ENCODE measurements around the gene GIPR.

The GIPR gene

GRCh38 chr19:45646345-45646698 lies 21.7 kb upstream of the GIPR start:
- Histone ChIP-seq H3K9ac (ENCODE audit: low read length in 2 of 2) (no peak overlapping the region), H3K9me3 (ENCODE audit: control insufficient read depth in 2 of 2, low read length in 2 of 2) (no peaks in the 10 kb centered on the region), H3K4me3 (ENCODE audit: low read length in 2 of 2) (peak overlapping the region in 1 of 2 donors; percentile 4), H3K36me3 (ENCODE audit: control insufficient read depth in 2 of 2, insufficient read depth in 2 of 2, low read length in 2 of 2) (no peaks in the 10 kb centered on the region), H3K27me3 (ENCODE audit: control insufficient read depth in 1 of 2, insufficient read depth in 2 of 2, low read length in 2 of 2) (peaks cover 25 to 50% of the 10 kb centered on the region in 2 donors), H3K27ac (ENCODE audit: low read length) (no peak overlapping the region), H3K4me1 (ENCODE audit: control insufficient read depth, insufficient read depth, low read length) (peaks cover 26% of the 10 kb centered on the region)

DNA sequence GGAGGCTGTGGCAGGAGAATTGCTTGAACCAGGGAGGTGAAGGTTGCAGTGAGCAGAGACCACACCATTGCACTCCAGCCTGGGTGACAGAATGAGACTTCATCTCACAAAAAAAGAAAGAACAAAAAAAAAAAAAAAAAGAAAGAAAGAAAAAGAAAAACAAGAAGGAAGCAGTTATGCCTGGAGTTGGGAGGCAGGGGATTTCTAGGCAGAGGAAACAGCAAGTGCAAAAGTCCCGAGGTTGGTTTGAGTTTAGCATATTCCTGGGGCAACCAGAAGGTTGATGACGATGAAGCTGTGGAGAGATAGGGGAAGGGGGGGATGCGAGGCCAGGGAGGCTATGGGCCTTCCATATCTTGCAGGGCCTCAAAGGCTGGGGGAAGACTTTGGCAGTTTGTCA lies 17.3 kb upstream of the GIPR start:
- H3K27me3 ChIP-seq (ENCODE audit: control insufficient read depth in 1 of 2, insufficient read depth in 2 of 2, low read length in 2 of 2): peaks cover 7 to 11% of the 10 kb centered on the region in 2 donors
- H3K9me3 ChIP-seq (ENCODE audit: control insufficient read depth in 2 of 2, low read length in 2 of 2): no peaks in the 10 kb centered on the region
- no peaks in the 10 kb centered on the region for H3K36me3 ChIP-seq (ENCODE audit: control insufficient read depth in 2 of 2, insufficient read depth in 2 of 2, low read length in 2 of 2)
- no peak overlapping the region for H3K9ac ChIP-seq (ENCODE audit: low read length in 2 of 2)
- H3K4me3 ChIP-seq (ENCODE audit: low read length in 2 of 2): no peak overlapping the region
- H3K27ac ChIP-seq (ENCODE audit: low read length): no peak overlapping the region
- H3K4me1 ChIP-seq (ENCODE audit: control insufficient read depth, insufficient read depth, low read length): peaks cover 4% of the 10 kb centered on the region

DNA sequence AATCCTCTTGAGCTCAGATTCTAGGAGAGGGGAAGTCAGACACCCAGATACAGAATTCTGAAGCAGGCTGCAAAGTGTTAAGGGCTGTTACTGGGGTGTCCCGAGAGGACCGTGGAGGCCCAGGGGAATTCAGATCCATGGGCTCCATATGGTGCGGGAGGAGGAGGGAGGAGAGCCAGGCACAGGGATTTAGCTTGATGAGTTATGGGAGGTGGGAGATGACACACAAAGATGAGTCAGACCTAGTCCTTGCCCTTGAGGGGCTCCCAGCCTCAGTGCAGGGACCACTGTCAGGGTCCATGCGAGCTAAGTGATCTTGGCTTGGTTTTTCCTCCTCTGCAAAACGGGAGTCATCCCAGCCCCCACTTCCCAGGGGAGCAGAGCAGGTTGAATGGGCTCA lies 14.4 kb upstream of the GIPR start:
- Histone ChIP-seq H3K4me1 (ENCODE audit: control insufficient read depth, insufficient read depth, low read length) (no peaks in the 10 kb centered on the region), H3K9ac (ENCODE audit: low read length in 2 of 2) (no peak overlapping the region), H3K4me3 (ENCODE audit: low read length in 2 of 2) (no peak overlapping the region), H3K36me3 (ENCODE audit: control insufficient read depth in 2 of 2, insufficient read depth in 2 of 2, low read length in 2 of 2) (no peaks in the 10 kb centered on the region), H3K9me3 (ENCODE audit: control insufficient read depth in 2 of 2, low read length in 2 of 2) (no peaks in the 10 kb centered on the region), H3K27me3 (ENCODE audit: control insufficient read depth in 1 of 2, insufficient read depth in 2 of 2, low read length in 2 of 2) (peaks cover 0 to 3% of the 10 kb centered on the region in 2 donors), H3K27ac (ENCODE audit: low read length) (no peak overlapping the region)

GRCh38 chr19:45655073-45655472 lies 12.9 kb upstream of the GIPR start:
- Histone ChIP-seq H3K27me3 (ENCODE audit: control insufficient read depth in 1 of 2, insufficient read depth in 2 of 2, low read length in 2 of 2) (peaks cover 8% of the 10 kb centered on the region in 2 donors), H3K36me3 (ENCODE audit: control insufficient read depth in 2 of 2, insufficient read depth in 2 of 2, low read length in 2 of 2) (no peaks in the 10 kb centered on the region), H3K27ac (ENCODE audit: low read length) (no peak overlapping the region), H3K4me3 (ENCODE audit: low read length in 2 of 2) (no peak overlapping the region), H3K9me3 (ENCODE audit: control insufficient read depth in 2 of 2, low read length in 2 of 2) (no peaks in the 10 kb centered on the region), H3K9ac (ENCODE audit: low read length in 2 of 2) (no peak overlapping the region), H3K4me1 (ENCODE audit: control insufficient read depth, insufficient read depth, low read length) (no peaks in the 10 kb centered on the region)

- H3K9ac ChIP-seq (ENCODE audit: low read length in 2 of 2): no peak overlapping the region
These were observed 10.4 kb upstream of the GIPR start for GRCh38 chr19:45657520-45658167.

GRCh38 chr19:45659096-45659729 lies 8.8 kb upstream of the GIPR start:
- H3K9ac ChIP-seq (ENCODE audit: low read length in 2 of 2): no peak overlapping the region
- H3K27me3 ChIP-seq (ENCODE audit: control insufficient read depth in 1 of 2, insufficient read depth in 2 of 2, low read length in 2 of 2): peaks cover 12 to 17% of the 10 kb centered on the region in 2 donors
- no peak overlapping the region for H3K27ac ChIP-seq (ENCODE audit: low read length)
- H3K4me1 ChIP-seq (ENCODE audit: control insufficient read depth, insufficient read depth, low read length): no peaks in the 10 kb centered on the region
- no peaks in the 10 kb centered on the region for H3K36me3 ChIP-seq (ENCODE audit: control insufficient read depth in 2 of 2, insufficient read depth in 2 of 2, low read length in 2 of 2)
- H3K4me3 ChIP-seq (ENCODE audit: low read length in 2 of 2): no peak overlapping the region
- H3K9me3 ChIP-seq (ENCODE audit: control insufficient read depth in 2 of 2, low read length in 2 of 2): no peaks in the 10 kb centered on the region

More at GRCh38 chr19:45657520-45658167, 10.4 kb upstream of the GIPR start:
- H3K27me3 ChIP-seq (ENCODE audit: control insufficient read depth in 1 of 2, insufficient read depth in 2 of 2, low read length in 2 of 2): peaks cover 10 to 12% of the 10 kb centered on the region in 2 donors
- no peak overlapping the region for H3K4me3 ChIP-seq (ENCODE audit: low read length in 2 of 2)
- no peaks in the 10 kb centered on the region for H3K36me3 ChIP-seq (ENCODE audit: control insufficient read depth in 2 of 2, insufficient read depth in 2 of 2, low read length in 2 of 2)
- H3K4me1 ChIP-seq (ENCODE audit: control insufficient read depth, insufficient read depth, low read length): no peaks in the 10 kb centered on the region
- H3K27ac ChIP-seq (ENCODE audit: low read length): no peak overlapping the region
- no peaks in the 10 kb centered on the region for H3K9me3 ChIP-seq (ENCODE audit: control insufficient read depth in 2 of 2, low read length in 2 of 2)

DNA sequence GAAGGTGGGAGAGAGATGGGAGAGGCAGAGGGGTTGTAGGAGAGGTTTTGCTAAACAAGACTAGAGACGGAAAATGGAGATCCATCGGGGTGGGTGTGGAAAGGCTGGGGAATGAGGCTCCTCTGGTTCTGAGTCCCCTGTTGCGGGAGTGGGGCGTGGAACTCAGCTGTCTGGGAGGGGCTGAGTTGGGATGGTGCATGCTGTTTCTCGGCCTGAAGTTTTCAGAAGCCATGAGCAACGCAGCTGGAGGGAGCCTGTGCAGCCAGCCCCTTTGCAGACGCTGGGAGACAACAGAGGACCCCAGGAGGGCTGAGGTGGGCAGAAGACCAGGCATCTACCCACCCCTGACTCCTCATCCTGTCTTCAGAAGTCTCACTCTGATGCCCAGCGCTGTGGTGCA lies 7.4 kb upstream of the GIPR start:
- no peak overlapping the region for H3K4me3 ChIP-seq (ENCODE audit: low read length in 2 of 2)
- no peak overlapping the region for H3K27ac ChIP-seq (ENCODE audit: low read length)
- H3K4me1 ChIP-seq (ENCODE audit: control insufficient read depth, insufficient read depth, low read length): no peaks in the 10 kb centered on the region
- H3K27me3 ChIP-seq (ENCODE audit: control insufficient read depth in 1 of 2, insufficient read depth in 2 of 2, low read length in 2 of 2): peaks cover 19 to 22% of the 10 kb centered on the region in 2 donors
- H3K36me3 ChIP-seq (ENCODE audit: control insufficient read depth in 2 of 2, insufficient read depth in 2 of 2, low read length in 2 of 2): no peaks in the 10 kb centered on the region
- H3K9me3 ChIP-seq (ENCODE audit: control insufficient read depth in 2 of 2, low read length in 2 of 2): no peaks in the 10 kb centered on the region
- no peak overlapping the region for H3K9ac ChIP-seq (ENCODE audit: low read length in 2 of 2)

DNA sequence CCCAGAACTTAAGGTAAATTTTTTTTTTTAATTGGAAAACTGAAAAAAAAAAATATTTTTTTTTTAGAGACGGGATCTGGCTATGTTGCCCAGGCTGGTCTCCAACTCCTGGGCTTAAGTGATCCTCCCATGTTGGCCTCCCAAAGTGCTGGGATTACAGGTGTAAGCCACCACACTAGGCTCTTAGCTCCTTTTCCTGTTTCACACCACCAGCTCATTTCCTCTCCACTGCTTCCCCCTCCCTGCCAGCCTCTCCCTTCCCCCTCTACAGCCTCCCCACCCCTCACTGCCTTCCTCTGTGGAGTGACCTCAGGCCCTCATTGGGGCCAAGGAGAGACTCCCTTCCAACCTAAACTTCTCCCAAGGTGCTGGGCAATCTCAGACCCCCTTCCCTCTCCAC lies 4.2 kb upstream of the GIPR start:
- Histone ChIP-seq H3K9ac (ENCODE audit: low read length in 2 of 2) (no peak overlapping the region), H3K36me3 (ENCODE audit: control insufficient read depth in 2 of 2, insufficient read depth in 2 of 2, low read length in 2 of 2) (no peaks in the 10 kb centered on the region), H3K4me1 (ENCODE audit: control insufficient read depth, insufficient read depth, low read length) (peaks cover 7% of the 10 kb centered on the region), H3K9me3 (ENCODE audit: control insufficient read depth in 2 of 2, low read length in 2 of 2) (no peaks in the 10 kb centered on the region), H3K27me3 (ENCODE audit: control insufficient read depth in 1 of 2, insufficient read depth in 2 of 2, low read length in 2 of 2) (peaks cover 31 to 36% of the 10 kb centered on the region in 2 donors), H3K4me3 (ENCODE audit: low read length in 2 of 2) (no peak overlapping the region), H3K27ac (ENCODE audit: low read length) (no peak overlapping the region)

DNA sequence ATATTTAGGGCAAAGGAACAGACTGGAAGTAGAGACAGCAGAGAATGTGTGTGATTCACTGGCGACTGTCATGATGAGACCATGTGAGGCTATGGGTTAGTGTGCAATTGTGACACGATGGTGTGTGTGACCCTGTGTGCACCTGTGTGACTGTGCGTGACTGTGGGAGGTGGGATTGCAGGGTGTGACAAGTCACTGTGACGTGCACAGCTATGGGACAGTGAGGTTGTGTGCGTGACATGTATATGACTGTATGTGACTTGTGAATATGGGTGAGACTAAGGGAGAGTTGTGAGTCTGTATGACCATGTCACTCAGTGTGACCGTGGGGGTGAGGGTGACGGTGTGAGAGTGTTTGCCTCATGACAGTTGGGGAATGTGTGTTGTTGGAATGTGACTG lies 3.4 kb upstream of the GIPR start:
- Histone ChIP-seq H3K36me3 (ENCODE audit: control insufficient read depth in 2 of 2, insufficient read depth in 2 of 2, low read length in 2 of 2) (no peaks in the 10 kb centered on the region), H3K9ac (ENCODE audit: low read length in 2 of 2) (no peak overlapping the region), H3K27ac (ENCODE audit: low read length) (no peak overlapping the region), H3K4me1 (ENCODE audit: control insufficient read depth, insufficient read depth, low read length) (peaks cover 14% of the 10 kb centered on the region), H3K4me3 (ENCODE audit: low read length in 2 of 2) (no peak overlapping the region), H3K27me3 (ENCODE audit: control insufficient read depth in 1 of 2, insufficient read depth in 2 of 2, low read length in 2 of 2) (peaks cover 36 to 37% of the 10 kb centered on the region in 2 donors), H3K9me3 (ENCODE audit: control insufficient read depth in 2 of 2, low read length in 2 of 2) (no peaks in the 10 kb centered on the region)

DNA sequence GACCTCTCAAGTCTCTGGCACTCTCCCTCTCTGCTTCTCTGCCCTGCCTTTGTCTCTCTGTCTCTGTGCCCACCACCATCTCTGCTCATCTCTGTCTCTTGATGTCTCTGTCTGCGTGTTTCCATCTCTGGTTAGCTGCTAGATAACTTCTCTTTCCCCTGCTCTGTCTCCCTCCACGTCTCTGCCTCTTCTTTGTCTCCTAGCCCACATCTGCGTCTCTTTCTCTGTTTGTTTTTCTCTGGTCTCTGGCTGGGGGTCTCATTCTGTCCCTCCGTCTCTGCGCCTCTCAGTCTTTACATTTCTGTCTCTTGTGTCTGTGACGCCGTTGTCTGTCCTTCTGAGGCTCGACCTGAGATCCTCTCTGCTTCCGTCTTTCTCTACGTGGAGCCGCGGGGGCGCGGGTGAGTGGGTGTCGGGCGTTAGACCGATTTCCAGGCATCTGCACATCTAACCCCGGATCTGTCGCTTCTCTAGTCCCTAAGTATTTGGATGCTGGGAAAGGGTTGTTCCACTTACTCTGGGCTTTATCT lies 386 bp downstream of the GIPR start:
- peaks cover 14% of the 10 kb centered on the region for H3K4me1 ChIP-seq (ENCODE audit: control insufficient read depth, insufficient read depth, low read length)
- H3K27me3 ChIP-seq (ENCODE audit: control insufficient read depth in 1 of 2, insufficient read depth in 2 of 2, low read length in 2 of 2): peaks cover 51 to 55% of the 10 kb centered on the region in 2 donors
- no peak overlapping the region for H3K27ac ChIP-seq (ENCODE audit: low read length)
- H3K4me3 ChIP-seq (ENCODE audit: low read length in 2 of 2): peak overlapping the region; percentile 48 to 57
- H3K9me3 ChIP-seq (ENCODE audit: control insufficient read depth in 2 of 2, low read length in 2 of 2): no peaks in the 10 kb centered on the region
- peak overlapping the region in 1 of 2 donors; percentile 9 for H3K9ac ChIP-seq (ENCODE audit: low read length in 2 of 2)
- no peaks in the 10 kb centered on the region for H3K36me3 ChIP-seq (ENCODE audit: control insufficient read depth in 2 of 2, insufficient read depth in 2 of 2, low read length in 2 of 2)
